K562 (cell line): ENCODE data around the gene DPH7. TPM values are rescaled to one million over a fixed set of nuclear protein-coding genes. Genes with fewer than 3 reads are reported as not detected.

Experiments used
- CREB1 ChIP-seq, 2 experiments: sonication (generic) in 1 of 2; formaldehyde crosslinking in 1 of 2; IDR thresholded peaks; 2 replicates each; pipeline versions ENCODE4 v1.6.1 to v1.8.0; 2012 to 2022; ENCODE audit warnings: inconsistent platforms in 1 of 2, mild to moderate bottlenecking in 1 of 2, missing genetic modification reagents in 1 of 2, moderate library complexity in 1 of 2
- ETV5 ChIP-seq: sonication (generic); formaldehyde crosslinking; IDR thresholded peaks from 2 replicates; pipeline ENCODE4 v1.4.0; 2020; ENCODE audit warnings: low read depth, mild to moderate bottlenecking, missing genetic modification reagents
- GTF2E2 ChIP-seq: fragments of 200-800 bp; sonication (Bioruptor generic); IDR thresholded peaks from 2 replicates; pipeline ENCODE4 v1.6.1; 2016; ENCODE audit warnings: missing genetic modification characterization, missing compliant biosample characterization
- HDAC3 ChIP-seq: fragments of 450-650 bp; IDR thresholded peaks from 2 replicates; pipeline ENCODE4 v1.6.1; 2018; ENCODE audit warnings: borderline replicate concordance, mild to moderate bottlenecking, moderate library complexity; ENCODE audit not compliant: partially characterized antibody
- MITF ChIP-seq: IDR thresholded peaks from 2 replicates; pipeline ENCODE4 v1.6.1; 2014; ENCODE audit warnings: antibody characterized with exemption
- POLR3A ChIP-seq: IDR thresholded peaks from 2 replicates; pipeline ENCODE4 v1.6.1; 2011; ENCODE audit warnings: borderline replicate concordance, mild to moderate bottlenecking, moderate library complexity; ENCODE audit not compliant: insufficient read length, insufficient read depth; ENCODE audit errors: extremely low read depth
- REST ChIP-seq, 2 experiments: fragments of 450-650 bp; formaldehyde crosslinking in 1 of 2; IDR thresholded peaks; 2 replicates each; pipeline versions ENCODE4 v1.4.0 to v1.6.1; 2014 to 2020; ENCODE audit warnings: mild to moderate bottlenecking in 2 of 2, borderline replicate concordance in 1 of 2, low read depth in 1 of 2
- RFX5 ChIP-seq: IDR thresholded peaks from 2 replicates; pipeline ENCODE4 v1.6.1; 2011; ENCODE audit warnings: low read depth, mild to moderate bottlenecking, improper control_type of control experiment, low read length
- TBP ChIP-seq: optimal IDR thresholded peaks from 2 replicates; pipeline ENCODE3; 2011; ENCODE audit warnings: low read depth, low read length, improper control_type of control experiment
- ZBTB34 ChIP-seq: fragments of 250-450 bp; sonication (Bioruptor Pico); IDR thresholded peaks from 2 replicates; pipeline ENCODE4 v1.8.0; 2021; ENCODE audit warnings: mild to moderate bottlenecking, moderate library complexity
- ZEB2 ChIP-seq: fragments of 450-650 bp; IDR thresholded peaks from 2 replicates; pipeline ENCODE4 v1.6.1; 2016
- ZNF263 ChIP-seq: sonication (generic); formaldehyde crosslinking; IDR thresholded peaks from 2 replicates; pipeline ENCODE4 v1.8.0; 2022; ENCODE audit warnings: mild to moderate bottlenecking, missing genetic modification reagents, borderline replicate concordance
- ZNF696 ChIP-seq: fragments of 250-450 bp; sonication (Bioruptor Pico); conservative IDR thresholded peaks from 2 replicates; pipeline ENCODE4 v1.4.0; 2020; ENCODE audit warnings: mild to moderate bottlenecking, moderate library complexity
- polyA plus RNA-seq, 8 experiments: library from polyadenylated mRNA; depleted of rRNA in 4 of 8; stranded (reverse) in 5 of 8; unstranded in 3 of 8; fragments of >200 nt; fragmentation: Nextera tagmentation in 2 of 8; fragmentation: Illumina TruSeq in 1 of 8; extraction: Ambion mirVana in 2 of 8; extraction: Trizol in 1 of 8; gene quantifications; 2 replicates each; pipeline versions ENCODE4 v1.2.1 to v1.2.3, GENCODE V29; 2011 to 2014; ENCODE audit warnings: inconsistent platforms in 1 of 8, missing spikeins in 1 of 8
- total RNA-seq, 7 experiments: library from RNA; depleted of rRNA in 6 of 7; stranded (reverse); fragments of >200 nt in 6 of 7; fragmentation: Illumina TruSeq in 2 of 7; extraction: Trizol in 2 of 7; gene quantifications; 2 replicates each; pipeline versions ENCODE4 v1.2.1 to v1.2.3, GENCODE V29; 2011 to 2021; ENCODE audit warnings: low replicate concordance in 1 of 7

The DPH7 gene
- total and polyA plus RNA-seq, 9 of the 15 experiments (the other 6 are each of a cell fraction or from before 2014, with no cell fraction given) = 13.9 to 68.6 (median 41.3) TPM

GRCh38 chr9:137605121-137606004 lies 26.6 kb upstream of the DPH7 start, which contains the start of gene ARRDC1 (continued):
- TF ChIP-seq ZBTB34 (no peak), ZEB2 (no peak), ZNF696 (CRISPR knock-in tag) (no peak), GTF2E2 (no peak), REST (IDR thresholded peaks at IDR 0.05; ENCODE audit: borderline replicate concordance) (0 out of 2 replicates have a peak, but pooled peaks have one; percentile 6), REST (CRISPR knock-in tag; IDR thresholded peaks at IDR 0.05; ENCODE audit: low read depth) (0 out of 2 replicates have a peak, but pooled peaks have one; percentile 23), TBP (peak; percentile 17), ETV5 (CRISPR knock-in tag) (no peak), POLR3A (no peak), CREB1 (IDR thresholded peaks at IDR 0.05) (peak; percentile 42; the same call in 1 of the 2 replicates), CREB1 (CRISPR knock-in tag; IDR thresholded peaks at IDR 0.05) (no peak), HDAC3 (no peak), RFX5 (no peak), ZNF263 (no peak), MITF (no peak)
